NT2/D1 (cell line): ENCODE measurements around the gene WDR73.

Experiments
- YY1 ChIP-seq: IDR thresholded peaks from 2 replicates; pipeline ENCODE4 v1.6.1; 2011; ENCODE audit not compliant: insufficient read length, insufficient read depth
- ZNF274 ChIP-seq: IDR thresholded peaks from 2 replicates; pipeline ENCODE4 v1.6.1; 2011; ENCODE audit warnings: mild to moderate bottlenecking, low read depth, low read length

GRCh38 chr15:84594617-84595290, 59.3 kb downstream of the WDR73 start:
- no peak for TF ChIP-seq YY1
- no peak for TF ChIP-seq ZNF274
